ENCODE data around the gene ANKK1. TPM values are rescaled to one million over a fixed set of nuclear protein-coding genes. Genes with fewer than 3 reads are reported as not detected.

Gene ANKK1, protein sequence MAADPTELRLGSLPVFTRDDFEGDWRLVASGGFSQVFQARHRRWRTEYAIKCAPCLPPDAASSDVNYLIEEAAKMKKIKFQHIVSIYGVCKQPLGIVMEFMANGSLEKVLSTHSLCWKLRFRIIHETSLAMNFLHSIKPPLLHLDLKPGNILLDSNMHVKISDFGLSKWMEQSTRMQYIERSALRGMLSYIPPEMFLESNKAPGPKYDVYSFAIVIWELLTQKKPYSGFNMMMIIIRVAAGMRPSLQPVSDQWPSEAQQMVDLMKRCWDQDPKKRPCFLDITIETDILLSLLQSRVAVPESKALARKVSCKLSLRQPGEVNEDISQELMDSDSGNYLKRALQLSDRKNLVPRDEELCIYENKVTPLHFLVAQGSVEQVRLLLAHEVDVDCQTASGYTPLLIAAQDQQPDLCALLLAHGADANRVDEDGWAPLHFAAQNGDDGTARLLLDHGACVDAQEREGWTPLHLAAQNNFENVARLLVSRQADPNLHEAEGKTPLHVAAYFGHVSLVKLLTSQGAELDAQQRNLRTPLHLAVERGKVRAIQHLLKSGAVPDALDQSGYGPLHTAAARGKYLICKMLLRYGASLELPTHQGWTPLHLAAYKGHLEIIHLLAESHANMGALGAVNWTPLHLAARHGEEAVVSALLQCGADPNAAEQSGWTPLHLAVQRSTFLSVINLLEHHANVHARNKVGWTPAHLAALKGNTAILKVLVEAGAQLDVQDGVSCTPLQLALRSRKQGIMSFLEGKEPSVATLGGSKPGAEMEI
- total RNA-seq (0.60 TPM), polyA plus RNA-seq (ENCODE audit: insufficient read depth, low read depth, low replicate concordance) (0.19 TPM)
- long read RNA-seq, donor 1: 0 reads
- long read RNA-seq, donor 2: 0 reads
- long read RNA-seq, donor 3: 0 reads
- long read RNA-seq, donor 4: 0 reads
- long read RNA-seq, donor 5: 0 reads
- long read RNA-seq, donor 6: 0 reads
- long read RNA-seq, donor 7, partial matches to known transcripts: 0 of 2 reads
- long read RNA-seq, donor 7, other reads (novel, unspliced or antisense): 2 of 2 reads
- long read RNA-seq, donor 8: 0 reads
- long read RNA-seq, donor 9: 0 reads
- long read RNA-seq, donor 10: 0 reads

DNA sequence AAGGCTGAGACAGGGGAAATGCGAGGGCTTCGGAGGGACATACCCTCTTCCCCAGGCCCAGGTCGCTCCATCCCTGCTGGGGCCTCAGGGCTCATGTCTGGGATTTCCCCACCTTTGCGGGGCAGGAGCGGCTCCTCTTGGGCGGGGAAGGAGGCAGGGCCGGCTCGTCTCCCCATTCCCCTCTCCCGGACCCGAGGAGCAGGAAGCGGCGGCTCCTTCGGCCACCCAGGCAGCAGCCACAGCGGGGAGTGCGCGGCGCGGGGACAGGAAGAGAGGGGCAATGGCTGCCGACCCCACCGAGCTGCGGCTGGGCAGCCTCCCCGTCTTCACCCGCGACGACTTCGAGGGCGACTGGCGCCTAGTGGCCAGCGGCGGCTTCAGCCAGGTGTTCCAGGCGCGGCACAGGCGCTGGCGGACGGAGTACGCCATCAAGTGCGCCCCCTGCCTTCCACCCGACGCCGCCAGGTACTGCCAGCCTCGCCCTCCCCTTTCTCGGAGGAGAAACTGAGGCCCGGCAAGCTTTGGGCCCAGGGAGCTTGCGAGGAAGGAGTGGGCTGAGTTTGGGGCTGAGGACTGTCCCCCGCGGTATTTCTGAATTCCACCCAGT, at the start of gene ANKK1:
ANKK1 (plus strand) TSS at position 175 of the 607 bp plus-strand sequence; CDS start at position 281, 106 bp downstream.
- intact Hi-C loops (cut with DNase I): no loop called here
- Histone ChIP-seq H3K9me3 (ENCODE audit: control insufficient read depth in 2 of 3, insufficient read depth in 1 of 3, low read length in 3 of 3) (no peaks in the 10 kb centered on the region), H3K36me3 (ENCODE audit: control insufficient read depth in 2 of 3, insufficient read depth in 3 of 3, low read length in 3 of 3) (no peaks in the 10 kb centered on the region), H3K4me1 (ENCODE audit: control insufficient read depth in 2 of 3, insufficient read depth in 2 of 3, low read depth in 1 of 3, low read length in 3 of 3) (no peaks in the 10 kb centered on the region), H3K27me3 (ENCODE audit: control insufficient read depth, insufficient read depth, low read length) (no peaks in the 10 kb centered on the region), H3K27ac (ENCODE audit: low read depth in 2 of 2, low read length in 2 of 2) (no peak within 1 kb of the TSS), H3K4me3 (ENCODE audit: low read length in 3 of 3) (no peak within 1 kb of the TSS), H3K9ac (ENCODE audit: low read length in 3 of 3) (no peak within 1 kb of the TSS)
- DNase-seq (peak in 4 of 5 donors; percentile 47 to 68 (median 64)), FAIRE-seq (no peak)
- TF ChIP-seq, protein P1, sequence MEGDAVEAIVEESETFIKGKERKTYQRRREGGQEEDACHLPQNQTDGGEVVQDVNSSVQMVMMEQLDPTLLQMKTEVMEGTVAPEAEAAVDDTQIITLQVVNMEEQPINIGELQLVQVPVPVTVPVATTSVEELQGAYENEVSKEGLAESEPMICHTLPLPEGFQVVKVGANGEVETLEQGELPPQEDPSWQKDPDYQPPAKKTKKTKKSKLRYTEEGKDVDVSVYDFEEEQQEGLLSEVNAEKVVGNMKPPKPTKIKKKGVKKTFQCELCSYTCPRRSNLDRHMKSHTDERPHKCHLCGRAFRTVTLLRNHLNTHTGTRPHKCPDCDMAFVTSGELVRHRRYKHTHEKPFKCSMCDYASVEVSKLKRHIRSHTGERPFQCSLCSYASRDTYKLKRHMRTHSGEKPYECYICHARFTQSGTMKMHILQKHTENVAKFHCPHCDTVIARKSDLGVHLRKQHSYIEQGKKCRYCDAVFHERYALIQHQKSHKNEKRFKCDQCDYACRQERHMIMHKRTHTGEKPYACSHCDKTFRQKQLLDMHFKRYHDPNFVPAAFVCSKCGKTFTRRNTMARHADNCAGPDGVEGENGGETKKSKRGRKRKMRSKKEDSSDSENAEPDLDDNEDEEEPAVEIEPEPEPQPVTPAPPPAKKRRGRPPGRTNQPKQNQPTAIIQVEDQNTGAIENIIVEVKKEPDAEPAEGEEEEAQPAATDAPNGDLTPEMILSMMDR (IDR thresholded peaks at IDR 0.05; ENCODE audit: borderline replicate concordance, extremely low read depth, insufficient read depth): peak; percentile 12

DNA sequence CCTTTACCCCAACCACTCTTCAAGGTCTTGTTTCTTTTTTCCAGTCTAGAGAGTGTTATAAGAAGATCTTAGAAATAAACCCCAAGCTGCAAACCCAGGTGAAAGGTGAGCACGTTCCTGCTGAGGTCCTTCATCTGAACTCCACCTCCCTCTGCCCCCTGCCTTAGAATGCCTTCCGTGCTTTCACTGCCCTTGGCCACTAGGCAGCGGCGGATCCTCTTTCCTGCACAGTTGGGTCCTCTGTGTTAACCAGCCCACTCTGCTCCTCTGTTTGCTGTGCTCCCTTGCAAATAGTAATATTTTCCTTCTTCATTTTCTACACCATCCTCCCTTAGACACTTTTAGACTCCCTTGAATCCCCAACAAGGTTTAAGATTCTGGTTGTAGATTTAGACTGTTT, 48.8 kb upstream of the ANKK1 start:
- no peak overlapping the region for H3K4me3 ChIP-seq (ENCODE audit: low read length in 3 of 3)
- FAIRE-seq: no peak
- H3K9me3 ChIP-seq (ENCODE audit: control insufficient read depth in 2 of 3, insufficient read depth in 1 of 3, low read length in 3 of 3): no peaks in the 10 kb centered on the region
- DNase-seq: no peak
- H3K4me1 ChIP-seq (ENCODE audit: control insufficient read depth in 2 of 3, insufficient read depth in 2 of 3, low read depth in 1 of 3, low read length in 3 of 3): no peaks in the 10 kb centered on the region
- TF ChIP-seq, protein P1 (IDR thresholded peaks at IDR 0.05; ENCODE audit: borderline replicate concordance, extremely low read depth, insufficient read depth): no peak
- intact Hi-C loops (cut with DNase I): no loop called here
- H3K27ac ChIP-seq (ENCODE audit: low read depth in 2 of 2, low read length in 2 of 2): no peak overlapping the region
- H3K9ac ChIP-seq (ENCODE audit: low read length in 3 of 3): no peak overlapping the region
- H3K27me3 ChIP-seq (ENCODE audit: control insufficient read depth, insufficient read depth, low read length): no peaks in the 10 kb centered on the region
- H3K36me3 ChIP-seq (ENCODE audit: control insufficient read depth in 2 of 3, insufficient read depth in 3 of 3, low read length in 3 of 3): peaks cover 4 to 34% (median 18%) of the 10 kb centered on the region in 3 donors

DNA sequence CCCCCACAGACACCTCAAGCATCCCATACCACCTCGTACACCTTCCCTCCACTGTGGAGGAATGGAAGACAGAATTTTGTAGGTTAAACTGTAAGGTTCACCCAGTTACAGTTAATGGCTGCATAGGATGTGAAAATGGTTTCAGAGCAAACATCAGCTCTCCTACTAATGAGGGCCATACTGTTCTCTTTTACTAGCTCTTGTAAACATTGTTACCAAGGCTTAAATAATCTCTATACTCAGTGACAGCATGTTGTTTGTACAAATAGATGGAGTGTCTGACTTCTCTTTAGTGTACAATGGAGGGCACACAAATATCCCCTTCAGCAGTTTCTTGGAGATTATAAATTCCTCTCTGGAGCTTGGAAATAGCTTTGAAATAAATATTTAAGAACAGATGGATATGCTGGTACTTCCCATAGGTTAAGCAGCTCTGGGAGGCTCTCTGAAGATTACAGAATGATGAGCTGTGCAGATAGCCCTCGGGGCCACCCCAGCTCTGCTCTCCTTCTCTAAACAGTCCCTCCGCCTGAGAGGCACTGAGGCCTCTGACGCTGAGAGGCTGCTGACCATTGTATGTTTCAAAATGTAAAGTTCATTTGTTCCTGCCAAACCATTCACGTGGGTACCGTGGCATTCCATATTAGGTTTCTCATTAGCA, 47.5 kb upstream of the ANKK1 start:
- Histone ChIP-seq H3K4me1 (ENCODE audit: control insufficient read depth in 2 of 3, insufficient read depth in 2 of 3, low read depth in 1 of 3, low read length in 3 of 3) (no peaks in the 10 kb centered on the region), H3K9ac (ENCODE audit: low read length in 3 of 3) (no peak overlapping the region), H3K9me3 (ENCODE audit: control insufficient read depth in 2 of 3, insufficient read depth in 1 of 3, low read length in 3 of 3) (no peaks in the 10 kb centered on the region), H3K27ac (ENCODE audit: low read depth in 2 of 2, low read length in 2 of 2) (no peak overlapping the region), H3K27me3 (ENCODE audit: control insufficient read depth, insufficient read depth, low read length) (no peaks in the 10 kb centered on the region), H3K36me3 (ENCODE audit: control insufficient read depth in 2 of 3, insufficient read depth in 3 of 3, low read length in 3 of 3) (peaks cover 4 to 42% (median 25%) of the 10 kb centered on the region in 3 donors), H3K4me3 (ENCODE audit: low read length in 3 of 3) (no peak overlapping the region)
- TF ChIP-seq, protein P1 (IDR thresholded peaks at IDR 0.05; ENCODE audit: borderline replicate concordance, extremely low read depth, insufficient read depth): no peak
- intact Hi-C loops (cut with DNase I): no loop called here
- FAIRE-seq: no peak
- DNase-seq: no peak
